ACC112 (cell line): ENCODE data around the gene DAAM2.

Experiments used
- H2AFZ ChIP-seq: fragments of 200-600 bp; sonication (generic); one replicate; pipeline ENCODE4 v1.6.0; 2017; ENCODE audit warnings: antibody characterized with exemption, low read length; ENCODE audit not compliant: unreplicated experiment
- H3K27ac ChIP-seq: fragments of 200-600 bp; sonication (generic); 2 replicates; pipeline ENCODE4 v1.5.1; 2014; ENCODE audit warnings: low read depth, mild to moderate bottlenecking, antibody characterized with exemption, low read length, moderate library complexity
- H3K27me3 ChIP-seq: fragments of 200-600 bp; sonication (generic); 2 replicates; pipeline ENCODE4 v1.6.1; 2014; ENCODE audit warnings: mild to moderate bottlenecking, antibody characterized with exemption, low read length, moderate library complexity, mixed read lengths; ENCODE audit not compliant: insufficient read depth
- H3K36me3 ChIP-seq: fragments of 200-600 bp; sonication (generic); 2 replicates; pipeline ENCODE4 v1.6.1; 2016; ENCODE audit warnings: mild to moderate bottlenecking, antibody characterized with exemption, low read length, moderate library complexity, mixed read lengths; ENCODE audit not compliant: insufficient read depth
- H3K4me1 ChIP-seq: fragments of 200-600 bp; sonication (generic); one replicate; pipeline ENCODE4 v1.6.1; 2016; ENCODE audit warnings: low read length, mixed read lengths; ENCODE audit not compliant: insufficient read depth, unreplicated experiment, control insufficient read depth
- H3K4me3 ChIP-seq: fragments of 200-600 bp; sonication (generic); 2 replicates; pipeline ENCODE4 v1.5.1; 2014; ENCODE audit warnings: mild to moderate bottlenecking, low read depth, low read length
- H3K79me2 ChIP-seq: fragments of 200-600 bp; sonication (generic); one replicate; pipeline ENCODE4 v1.6.0; 2016; ENCODE audit warnings: low read length; ENCODE audit not compliant: control insufficient read depth, unreplicated experiment, insufficient read depth

Gene DAAM2

GRCh38 chr6:39819228-39819627 lies 27.1 kb downstream of the DAAM2 start:
- Histone ChIP-seq H3K79me2 (no peaks in the 10 kb centered on the region), H3K36me3 (no peaks in the 10 kb centered on the region), H3K4me3 (no peak overlapping the region), H3K27ac (peak overlapping the region; percentile 48), H3K4me1 (peaks cover 21% of the 10 kb centered on the region), H2AFZ (no peak overlapping the region), H3K27me3 (no peaks in the 10 kb centered on the region)

GRCh38 chr6:39819676-39820075 lies 27.5 kb downstream of the DAAM2 start:
- Histone ChIP-seq H3K27ac (peak overlapping the region; percentile 48; the same call in 1 of the 2 replicates), H3K27me3 (no peaks in the 10 kb centered on the region), H3K4me1 (peaks cover 21% of the 10 kb centered on the region), H2AFZ (no peak overlapping the region), H3K36me3 (no peaks in the 10 kb centered on the region), H3K79me2 (no peaks in the 10 kb centered on the region), H3K4me3 (no peak overlapping the region)

- H3K36me3 ChIP-seq = no peaks in the 10 kb centered on the region
- H3K79me2 ChIP-seq = no peaks in the 10 kb centered on the region
- no peak overlapping the region for H3K27ac ChIP-seq
- no peak overlapping the region for H2AFZ ChIP-seq
- H3K27me3 ChIP-seq = no peaks in the 10 kb centered on the region
- H3K4me1 ChIP-seq = peaks cover 21% of the 10 kb centered on the region
- peak overlapping the region; percentile 69; the same call in 1 of the 2 replicates for H3K4me3 ChIP-seq
Measured at GRCh38 chr6:39820553-39820952, 28.4 kb downstream of the DAAM2 start.

- Histone ChIP-seq H2AFZ (no peak overlapping the region), H3K4me1 (peaks cover 21% of the 10 kb centered on the region), H3K79me2 (no peaks in the 10 kb centered on the region), H3K27ac (no peak overlapping the region), H3K36me3 (no peaks in the 10 kb centered on the region), H3K4me3 (peak overlapping the region; percentile 69), H3K27me3 (no peaks in the 10 kb centered on the region)
Measured at GRCh38 chr6:39821046-39821740, 29.0 kb downstream of the DAAM2 start.

GRCh38 chr6:39821742-39822532 lies 29.8 kb downstream of the DAAM2 start:
- Histone ChIP-seq H3K79me2 (no peaks in the 10 kb centered on the region), H3K27me3 (no peaks in the 10 kb centered on the region), H3K4me3 (peak overlapping the region; percentile 69), H3K4me1 (peaks cover 21% of the 10 kb centered on the region), H3K27ac (peak overlapping the region; percentile 48; the same call in 1 of the 2 replicates), H2AFZ (no peak overlapping the region), H3K36me3 (no peaks in the 10 kb centered on the region)

GRCh38 chr6:39822846-39823815 lies 31.0 kb downstream of the DAAM2 start:
- Histone ChIP-seq H3K4me3 (no peak overlapping the region), H3K27ac (peak overlapping the region; percentile 48; the same call in 1 of the 2 replicates), H3K36me3 (no peaks in the 10 kb centered on the region), H3K4me1 (peaks cover 21% of the 10 kb centered on the region), H2AFZ (no peak overlapping the region), H3K27me3 (no peaks in the 10 kb centered on the region), H3K79me2 (no peaks in the 10 kb centered on the region)

- Histone ChIP-seq H3K4me3 (no peak overlapping the region), H3K4me1 (peaks cover 13% of the 10 kb centered on the region), H3K79me2 (no peaks in the 10 kb centered on the region), H3K36me3 (no peaks in the 10 kb centered on the region), H3K27me3 (no peaks in the 10 kb centered on the region), H3K27ac (no peak overlapping the region), H2AFZ (no peak overlapping the region)
Measured at GRCh38 chr6:39824030-39824926, 32.1 kb downstream of the DAAM2 start.

- H3K4me3 ChIP-seq = no peak overlapping the region
- H3K27me3 ChIP-seq = no peaks in the 10 kb centered on the region
- no peak overlapping the region for H2AFZ ChIP-seq
- H3K79me2 ChIP-seq = no peaks in the 10 kb centered on the region
- H3K36me3 ChIP-seq = no peaks in the 10 kb centered on the region
- no peaks in the 10 kb centered on the region for H3K4me1 ChIP-seq
- H3K27ac ChIP-seq = no peak overlapping the region
Measured at GRCh38 chr6:39829331-39829730, 37.2 kb downstream of the DAAM2 start.

- H3K27ac ChIP-seq = no peak overlapping the region
- no peaks in the 10 kb centered on the region for H3K79me2 ChIP-seq
- no peaks in the 10 kb centered on the region for H3K27me3 ChIP-seq
Measured at GRCh38 chr6:39830444-39830843, 38.3 kb downstream of the DAAM2 start.

More at GRCh38 chr6:39830444-39830843, 38.3 kb downstream of the DAAM2 start:
- H3K36me3 ChIP-seq = no peaks in the 10 kb centered on the region
- H2AFZ ChIP-seq = no peak overlapping the region
- H3K4me3 ChIP-seq = no peak overlapping the region
- no peaks in the 10 kb centered on the region for H3K4me1 ChIP-seq
